Natural killer cell (primary cell): ENCODE data around the gene TMEM200B. TPM values are rescaled to one million over a fixed set of nuclear protein-coding genes. Genes with fewer than 3 reads are reported as not detected.
A peak's percentile ranks its signal among the peaks of the same experiment; 100 is the strongest.

Source experiments
- ATAC-seq, 3 donors: fragments of 150-1000 bp in 2 of 3; fragments of 200-7000 bp in 1 of 3; cut with Tn5 transposase; 1 replicate in 1 of 3; 2 replicates in 2 of 3; pipeline ENCODE4 v1.10.0; 2021; ENCODE audit warnings: mild to moderate bottlenecking in 2 of 3, moderate library complexity in 2 of 3
- DNase-seq, 2 donors: peaks; one replicate each; pipeline versions ENCODE4 v3.0.0 to v3.0.0-alpha.2; 2013 to 2021; ENCODE audit warnings: mixed read lengths in 1 of 2
- H3K27ac ChIP-seq: one replicate; pipeline ENCODE4 v1.5.1; 2013; ENCODE audit warnings: mild to moderate bottlenecking, low read length
- H3K27me3 ChIP-seq: one replicate; pipeline ENCODE4 v1.6.1; 2013; ENCODE audit warnings: low read length; ENCODE audit not compliant: control insufficient read depth, insufficient read depth
- H3K36me3 ChIP-seq: one replicate; pipeline ENCODE4 v1.6.1; 2013; ENCODE audit warnings: low read length; ENCODE audit not compliant: control insufficient read depth, insufficient read depth
- H3K4me1 ChIP-seq: one replicate; pipeline ENCODE4 v1.6.1; 2013; ENCODE audit warnings: low read length; ENCODE audit not compliant: control insufficient read depth, insufficient read depth
- H3K4me3 ChIP-seq: one replicate; pipeline ENCODE4 v1.5.1; 2013; ENCODE audit warnings: low read length
- H3K9me3 ChIP-seq: one replicate; pipeline ENCODE4 v1.6.1; 2013; ENCODE audit warnings: low read length; ENCODE audit not compliant: control insufficient read depth, insufficient read depth
- H3K27ac Mint-ChIP-seq, 2 donors: one replicate each; pipeline ENCODE4 v1.8.0; 2022; ENCODE audit warnings: mild to moderate bottlenecking in 2 of 2, mixed read lengths in 2 of 2, moderate library complexity in 1 of 2
- H3K27me3 Mint-ChIP-seq, 2 donors: one replicate each; pipeline ENCODE4 v1.8.0; 2022; ENCODE audit warnings: low read depth in 2 of 2, mixed read lengths in 2 of 2
- H3K36me3 Mint-ChIP-seq: one replicate; pipeline ENCODE4 v1.8.0; 2022; ENCODE audit warnings: mixed read lengths
- H3K4me1 Mint-ChIP-seq, 2 donors: one replicate each; pipeline ENCODE4 v1.8.0; 2022; ENCODE audit warnings: mixed read lengths in 2 of 2
- H3K4me3 Mint-ChIP-seq: one replicate; pipeline ENCODE4 v1.8.0; 2022; ENCODE audit warnings: mild to moderate bottlenecking, moderate library complexity, mixed read lengths
- H3K9me3 Mint-ChIP-seq, 2 donors: one replicate each; pipeline ENCODE4 v1.8.0; 2022; ENCODE audit warnings: mixed read lengths in 2 of 2
- CTCF ChIP-seq: fragments of 200-600 bp; IDR thresholded peaks from one replicate; pipeline ENCODE4 v1.8.0; 2022; ENCODE audit warnings: antibody characterized with exemption
- WGBS: methylation state at CpG from one replicate; pipeline ENCODE4 v1.1.7; 2013; ENCODE audit warnings: missing lambda C conversion rate; ENCODE audit not compliant: insufficient coverage; 5-methylcytosine and 5-hydroxymethylcytosine counted together
- intact Hi-C: fragments of 100-400 bp; cut with micrococcal nuclease; formaldehyde crosslinking; loops from one replicate; pipeline ENCODE4 v1.14.2; 2022
- total RNA-seq, 4 donors: library from RNA; stranded (reverse); fragments of 120-200 nt in 1 of 4; gene quantifications; one replicate each; pipeline versions ENCODE4 v1.2.3 to v1.2.4, GENCODE V29; 2013 to 2022

TMEM200B gene
- total RNA-seq, 3 donors from 2014 or later (not counting 1 experiment from before 2014, with no cell fraction given): not detected

DNA sequence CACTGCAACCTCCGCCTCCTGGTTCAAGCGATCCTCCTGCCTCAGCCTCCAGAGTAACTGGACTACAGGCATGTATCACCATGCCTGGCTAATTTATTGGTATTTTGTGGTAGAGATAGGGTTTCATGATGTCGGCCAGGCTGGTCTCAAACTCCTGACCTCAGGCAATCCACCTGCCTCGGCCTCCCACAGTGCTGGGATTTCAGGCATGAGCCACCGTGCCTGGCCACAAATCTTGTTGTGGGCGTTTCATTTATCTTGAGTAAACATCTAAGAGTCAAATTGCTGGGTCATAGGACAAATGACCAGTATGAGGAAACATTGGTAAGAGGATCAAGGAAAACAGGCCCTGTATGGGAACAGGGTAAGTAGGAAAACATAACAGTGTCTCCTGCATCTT is 17.9 kb downstream of the TMEM200B start:
- Histone ChIP-seq H3K4me3 (no peak overlapping the region), H3K9me3 (no peaks in the 10 kb centered on the region), H3K4me1 (no peaks in the 10 kb centered on the region), H3K27ac (no peak overlapping the region), H3K27me3 (no peaks in the 10 kb centered on the region), H3K36me3 (peaks cover 27% of the 10 kb centered on the region)
- Mint-ChIP-seq H3K27me3 (no peaks in the 10 kb centered on the region), H3K36me3 (no peaks in the 10 kb centered on the region), H3K27ac (no peak overlapping the region), H3K4me3 (no peak overlapping the region), H3K9me3 (no peaks in the 10 kb centered on the region), H3K4me1 (peaks cover 0 to 3% of the 10 kb centered on the region in 2 donors)
- ATAC-seq (no peak), DNase-seq (no peak)
- WGBS: 97% methylated on average over 6 of the region's 6 CpGs
- no peak for TF ChIP-seq CTCF
- intact Hi-C loops: no loop called here

DNA sequence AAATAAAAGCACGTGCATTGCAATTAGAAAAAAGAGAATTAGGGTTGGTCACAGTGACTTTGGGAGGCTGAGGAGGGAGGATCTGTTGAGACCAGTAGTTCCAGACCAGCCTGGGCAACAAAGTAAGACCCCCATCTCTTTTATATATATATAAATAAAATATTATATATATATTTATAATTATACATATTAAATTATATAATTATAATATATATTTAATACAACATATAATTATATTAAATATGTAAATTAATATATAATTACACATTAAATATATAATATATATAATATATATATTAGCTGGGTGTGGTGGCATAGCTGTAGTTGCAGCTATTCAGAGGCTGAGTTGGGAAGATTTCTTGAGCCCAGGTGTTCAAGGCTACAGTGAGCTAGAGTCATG is 23.2 kb downstream of the TMEM200B start:
- Mint-ChIP-seq H3K36me3 (peaks cover 7% of the 10 kb centered on the region), H3K9me3 (no peaks in the 10 kb centered on the region)

DNA sequence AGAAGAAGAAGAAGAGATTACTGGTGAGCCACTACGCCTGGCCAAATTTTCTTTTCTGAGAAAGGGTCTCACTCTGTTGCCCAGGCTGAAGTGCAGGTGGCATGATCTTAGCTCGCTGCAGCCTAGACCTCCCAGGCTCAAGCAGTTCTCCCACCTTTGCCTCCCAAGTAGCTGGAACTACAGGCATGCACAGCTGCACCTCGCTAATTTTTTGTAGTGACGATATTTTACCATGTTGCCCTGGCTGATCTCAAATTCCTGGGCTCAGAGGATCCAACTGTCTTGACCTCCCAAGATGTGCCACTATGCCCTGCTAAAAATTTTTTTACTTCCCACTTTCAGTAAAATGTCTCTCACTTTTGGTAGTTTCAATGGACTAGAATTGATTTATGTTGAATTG is 24.4 kb downstream of the TMEM200B start:
- Mint-ChIP-seq H3K36me3 (peaks cover 7% of the 10 kb centered on the region), H3K27me3 (no peaks in the 10 kb centered on the region), H3K27ac (no peak overlapping the region), H3K4me3 (no peak overlapping the region), H3K4me1 (peaks cover 7 to 13% of the 10 kb centered on the region in 2 donors), H3K9me3 (no peaks in the 10 kb centered on the region)
- no peak overlapping the region for H3K27ac ChIP-seq
- intact Hi-C loops: no loop called here
- WGBS: 98% methylated on average over 4 of the region's 4 CpGs
- no peaks in the 10 kb centered on the region for H3K27me3 ChIP-seq
- no peak overlapping the region for H3K4me3 ChIP-seq
- no peaks in the 10 kb centered on the region for H3K9me3 ChIP-seq
- ATAC-seq: no peak
- no peak for TF ChIP-seq CTCF
- no peaks in the 10 kb centered on the region for H3K4me1 ChIP-seq
- H3K36me3 ChIP-seq: peaks cover 42% of the 10 kb centered on the region
- DNase-seq: no peak

More for the DNA sequence above, 23.2 kb downstream of the TMEM200B start:
- TF ChIP-seq CTCF: no peak
- no peak for ATAC-seq
- Mint-ChIP-seq H3K4me3 (no peak overlapping the region), H3K4me1 (peaks cover 7 to 13% of the 10 kb centered on the region in 2 donors), H3K27me3 (no peaks in the 10 kb centered on the region), H3K27ac (no peak overlapping the region)
- H3K27ac ChIP-seq: no peak overlapping the region
- H3K27me3 ChIP-seq: no peaks in the 10 kb centered on the region
- DNase-seq: no peak
- no peaks in the 10 kb centered on the region for H3K9me3 ChIP-seq
- H3K4me1 ChIP-seq: no peaks in the 10 kb centered on the region
- H3K36me3 ChIP-seq: peaks cover 34% of the 10 kb centered on the region
- WGBS: no CpG with 5 or more reads among the region's 1 CpG
- intact Hi-C loops: no loop called here
- no peak overlapping the region for H3K4me3 ChIP-seq

DNA sequence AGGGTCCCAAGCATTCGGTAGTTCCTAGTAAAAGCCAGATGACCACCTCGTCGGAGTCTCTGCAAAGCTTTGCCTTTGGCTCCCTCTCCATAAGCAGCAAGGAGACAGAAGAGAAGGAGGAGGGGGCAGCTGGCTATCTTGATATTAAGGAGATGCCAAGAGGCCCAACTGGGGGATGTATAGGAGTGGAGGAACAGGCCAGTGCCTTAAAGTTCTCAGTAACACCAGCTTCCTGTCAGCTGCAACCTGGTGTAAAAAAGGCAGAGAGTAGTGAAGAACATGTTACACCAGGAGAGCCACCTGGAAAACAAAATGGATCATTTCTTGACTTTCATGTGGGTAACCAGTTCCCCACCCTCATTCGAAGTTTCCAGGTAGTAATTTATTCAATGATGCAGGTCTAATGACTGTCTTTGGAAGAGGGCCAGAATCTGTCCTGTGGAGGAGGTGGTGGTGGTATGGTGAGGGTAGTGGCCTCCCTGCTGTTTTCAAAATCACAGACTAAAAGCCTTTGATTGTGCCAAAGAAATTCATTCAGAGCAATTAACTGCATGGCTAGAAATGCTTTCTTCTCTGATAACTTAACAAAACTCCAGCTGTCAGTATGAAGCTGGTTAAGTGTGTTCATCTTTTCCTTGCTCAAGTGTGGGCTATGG is 27.3 kb downstream of the TMEM200B start:
- Histone ChIP-seq H3K4me3 (no peak overlapping the region), H3K4me1 (no peaks in the 10 kb centered on the region), H3K36me3 (peaks cover 35% of the 10 kb centered on the region), H3K27me3 (no peaks in the 10 kb centered on the region), H3K27ac (no peak overlapping the region), H3K9me3 (no peaks in the 10 kb centered on the region)
- peak overlapping the region; percentile 8 to 45 for H3K27ac Mint-ChIP-seq
- ATAC-seq (no peak), DNase-seq (no peak)
- H3K9me3 Mint-ChIP-seq: no peaks in the 10 kb centered on the region
- H3K4me1 Mint-ChIP-seq: peaks cover 7 to 9% of the 10 kb centered on the region in 2 donors
- 93% methylated on average over 4 of the region's 4 CpGs for WGBS
- no peaks in the 10 kb centered on the region for H3K27me3 Mint-ChIP-seq
- TF ChIP-seq CTCF: no peak
- intact Hi-C loops: no loop called here
- H3K36me3 Mint-ChIP-seq: peaks cover 18% of the 10 kb centered on the region
- no peak overlapping the region for H3K4me3 Mint-ChIP-seq
